GM21390 (cell line): ENCODE results near the gene GCAT.

Experiments used
- ATAC-seq: cut with Tn5 transposase; IDR thresholded peaks from one replicate; pipeline ENCODE4 v1.9.1; 2021; ENCODE audit not compliant: unreplicated experiment

Gene GCAT

DNA sequence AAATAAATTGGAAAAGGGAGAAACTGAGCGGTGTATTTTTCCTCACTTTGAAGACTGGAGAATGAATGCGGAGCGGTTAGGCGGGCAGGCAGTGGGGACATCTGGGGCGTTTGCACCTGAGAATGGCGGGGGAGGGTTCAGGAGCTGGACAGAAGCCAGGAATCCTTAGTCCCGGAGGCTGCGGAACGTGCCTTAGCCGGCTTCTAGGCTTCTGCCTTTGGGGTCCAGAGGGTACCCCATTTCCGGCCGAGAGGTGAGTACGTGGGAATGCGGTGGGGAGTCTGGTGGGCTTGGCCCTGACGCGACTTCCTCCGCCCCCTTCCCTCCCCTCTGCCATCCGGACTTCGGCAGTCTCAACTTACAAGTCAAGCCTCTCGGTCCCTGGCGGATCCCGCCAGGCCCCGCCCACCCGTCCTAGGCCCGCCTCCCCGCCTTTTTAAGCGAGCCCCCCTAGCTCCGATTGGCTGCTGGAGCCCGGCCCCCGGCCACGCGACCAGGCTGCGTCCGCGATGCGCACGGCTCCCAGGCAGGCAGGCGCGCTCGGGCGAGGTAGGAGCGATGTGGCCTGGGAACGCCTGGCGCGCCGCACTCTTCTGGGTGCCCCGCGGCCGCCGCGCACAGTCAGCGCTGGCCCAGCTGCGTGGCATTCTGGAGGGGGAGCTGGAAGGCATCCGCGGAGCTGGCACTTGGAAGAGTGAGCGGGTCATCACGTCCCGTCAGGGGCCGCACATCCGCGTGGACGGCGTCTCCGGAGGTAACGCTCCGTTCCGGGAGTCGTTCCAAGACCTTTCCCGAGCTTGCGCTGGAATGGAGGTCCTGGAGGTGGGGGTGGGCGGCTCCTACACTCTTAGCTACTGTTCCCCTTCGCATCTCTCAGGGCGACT, at the start of gene GCAT:
Gene GCAT (plus strand): TSS at position 525 of the 884 bp plus-strand sequence. CDS start 34 bp downstream, at position 559.
- peak; percentile 78 for ATAC-seq

DNA sequence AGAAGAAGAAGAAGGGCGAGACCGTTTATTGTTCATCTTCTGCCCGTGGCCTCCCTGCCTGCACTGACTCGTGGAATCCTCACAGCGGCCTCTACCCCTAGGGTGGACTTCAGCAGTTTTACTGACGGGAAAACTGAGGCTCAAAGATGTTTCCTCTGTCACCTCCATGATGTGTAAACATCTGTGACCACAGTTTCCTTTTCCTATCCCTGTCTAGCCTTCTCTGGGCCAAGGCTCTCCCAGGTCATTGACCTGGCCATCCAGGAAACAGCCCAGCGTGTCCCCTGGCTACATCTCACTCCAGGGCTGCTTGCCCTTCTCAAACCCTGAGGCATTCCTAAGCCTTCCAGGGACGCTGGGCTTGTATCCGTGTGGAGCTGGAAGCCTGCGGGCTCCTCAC, 49.0 kb upstream of the GCAT start:
- ATAC-seq = no peak

DNA sequence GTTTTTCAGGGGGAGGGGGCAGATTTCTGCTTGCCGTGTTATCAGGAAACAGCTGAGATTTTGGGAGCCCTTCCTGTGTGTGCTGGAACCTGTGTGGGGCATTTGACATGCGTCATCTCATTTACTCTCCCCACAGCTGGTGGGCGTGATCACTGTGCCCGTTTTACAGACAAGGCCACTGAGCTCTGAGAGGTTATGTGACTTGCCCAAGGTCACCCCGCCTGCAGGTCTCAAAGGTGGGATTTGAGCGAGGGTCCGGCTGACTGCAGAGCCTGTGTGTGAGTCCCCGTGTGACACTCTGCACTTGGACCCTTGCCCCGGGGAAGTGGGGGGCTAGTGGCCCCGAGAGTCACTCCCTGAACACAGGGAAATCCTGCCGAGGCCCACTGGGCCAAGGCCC, 48.5 kb upstream of the GCAT start:
- no peak for ATAC-seq

DNA sequence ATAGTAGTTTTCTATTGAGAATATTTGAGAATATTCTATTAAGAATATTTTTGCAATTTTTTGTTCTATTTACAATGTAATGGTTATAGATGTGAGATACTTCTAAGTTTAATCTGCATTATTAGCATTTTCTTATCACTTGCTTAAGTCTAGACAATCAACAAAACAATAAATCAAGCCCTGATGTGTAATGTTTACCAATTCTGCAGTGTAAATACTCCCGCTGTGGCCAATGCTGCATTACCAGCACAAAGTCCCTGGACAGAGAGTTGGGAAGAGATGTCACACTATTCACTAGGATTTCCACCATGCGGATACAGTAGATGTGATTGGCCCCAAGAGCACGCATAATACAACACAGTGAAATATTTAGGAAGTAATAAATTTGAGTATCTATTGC, 47.6 kb upstream of the GCAT start:
- ATAC-seq = no peak

DNA sequence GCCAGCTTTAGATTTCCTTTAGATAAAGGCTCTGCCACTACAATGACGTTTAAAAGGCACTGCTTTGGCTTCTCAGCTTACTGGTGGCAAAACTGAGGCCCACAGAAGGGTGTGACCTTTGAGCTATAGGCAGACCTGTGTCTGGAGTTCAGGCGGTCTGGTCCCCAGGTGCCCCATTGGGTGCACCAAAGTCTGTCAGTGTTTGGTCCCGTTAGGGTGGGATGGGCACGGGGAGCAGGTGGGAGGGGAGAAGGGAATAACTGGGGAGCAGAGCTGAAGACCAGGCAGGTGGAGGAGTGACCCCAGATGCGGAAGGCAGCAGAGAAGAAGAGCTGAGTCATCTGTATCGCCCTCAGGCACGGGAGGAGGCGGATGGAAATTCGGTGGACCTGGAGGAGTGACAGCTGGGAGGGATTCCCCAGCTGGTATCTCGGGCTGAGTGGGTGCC, 45.3 kb upstream of the GCAT start:
- no peak for ATAC-seq

DNA sequence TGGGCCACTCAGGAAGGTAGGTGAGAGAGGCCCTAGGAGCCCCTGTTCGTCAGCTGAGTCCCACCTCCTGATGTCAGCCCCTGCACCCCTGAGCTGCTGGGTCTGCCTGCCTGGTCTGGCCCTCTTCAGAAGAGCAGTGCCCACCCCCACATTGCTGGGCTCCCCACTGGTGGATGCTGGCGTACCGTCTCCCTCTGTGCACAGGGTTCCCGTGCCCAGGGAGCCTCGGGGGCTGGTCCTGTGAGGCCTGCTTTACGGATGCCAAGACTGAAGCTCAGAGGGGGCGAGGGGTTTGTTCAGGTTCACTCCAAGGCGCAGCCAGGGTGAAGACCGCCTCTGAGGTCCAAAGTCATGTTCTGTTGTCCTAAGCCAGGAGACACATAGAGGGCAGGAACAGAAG, 44.7 kb upstream of the GCAT start:
- ATAC-seq = no peak

DNA sequence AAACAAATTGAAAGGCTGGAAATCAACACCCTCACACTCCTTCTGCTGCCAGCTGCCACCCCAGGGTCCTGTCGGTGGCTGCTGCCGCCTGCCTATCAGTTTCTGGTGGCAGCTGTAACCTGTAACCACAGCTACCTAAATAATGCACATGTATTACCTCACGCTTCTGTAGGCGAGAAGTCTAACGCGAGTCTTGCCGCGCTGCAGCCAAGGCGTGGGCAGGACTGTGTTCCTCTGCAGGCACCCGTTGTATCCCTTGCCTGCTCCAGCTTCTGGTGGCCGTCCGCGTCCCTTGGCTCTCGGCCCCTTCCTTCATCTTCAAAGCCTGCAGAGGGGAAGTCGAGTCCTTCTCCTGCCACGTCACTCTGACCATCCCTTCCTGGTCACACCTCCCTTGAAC, 44.1 kb upstream of the GCAT start:
- ATAC-seq = no peak

DNA sequence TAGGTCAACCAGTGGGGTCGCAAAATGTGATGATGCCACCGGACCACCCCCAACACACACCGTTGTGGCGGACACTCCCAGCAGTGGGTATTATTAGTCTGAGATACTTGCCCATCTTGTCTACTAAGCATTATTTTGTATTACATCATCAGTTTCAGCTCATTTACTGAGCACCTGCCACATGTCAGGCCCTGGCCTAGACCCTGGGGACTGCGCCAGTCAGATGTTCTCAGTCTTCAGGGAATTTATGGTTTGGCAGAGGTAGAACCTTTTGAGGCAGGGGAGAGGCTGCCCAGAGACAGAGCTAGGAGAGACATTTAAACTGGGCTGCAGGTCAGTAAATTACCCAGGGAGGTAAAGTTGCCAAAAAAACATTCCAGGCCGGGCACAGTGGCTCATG, 43.1 kb upstream of the GCAT start:
- no peak for ATAC-seq

DNA sequence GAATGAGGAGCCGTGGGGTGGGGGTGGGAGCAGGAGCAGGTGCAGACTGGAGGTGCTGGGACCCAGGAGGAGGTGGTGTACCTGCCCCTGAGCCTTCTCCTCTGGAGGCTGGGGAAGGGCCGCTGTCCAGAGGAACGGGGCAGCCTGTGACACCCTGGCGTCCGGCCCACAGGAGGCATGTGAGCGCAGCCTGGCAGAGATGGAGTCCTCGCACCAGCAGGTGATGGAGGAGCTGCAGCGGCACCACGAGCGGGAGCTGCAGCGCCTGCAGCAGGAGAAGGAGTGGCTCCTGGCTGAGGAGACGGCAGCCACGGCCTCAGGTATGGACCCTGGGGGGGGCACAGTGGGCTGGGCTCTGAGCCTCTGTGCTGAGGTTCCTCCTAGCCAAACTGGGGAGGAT, 42.2 kb upstream of the GCAT start:
- no peak for ATAC-seq

DNA sequence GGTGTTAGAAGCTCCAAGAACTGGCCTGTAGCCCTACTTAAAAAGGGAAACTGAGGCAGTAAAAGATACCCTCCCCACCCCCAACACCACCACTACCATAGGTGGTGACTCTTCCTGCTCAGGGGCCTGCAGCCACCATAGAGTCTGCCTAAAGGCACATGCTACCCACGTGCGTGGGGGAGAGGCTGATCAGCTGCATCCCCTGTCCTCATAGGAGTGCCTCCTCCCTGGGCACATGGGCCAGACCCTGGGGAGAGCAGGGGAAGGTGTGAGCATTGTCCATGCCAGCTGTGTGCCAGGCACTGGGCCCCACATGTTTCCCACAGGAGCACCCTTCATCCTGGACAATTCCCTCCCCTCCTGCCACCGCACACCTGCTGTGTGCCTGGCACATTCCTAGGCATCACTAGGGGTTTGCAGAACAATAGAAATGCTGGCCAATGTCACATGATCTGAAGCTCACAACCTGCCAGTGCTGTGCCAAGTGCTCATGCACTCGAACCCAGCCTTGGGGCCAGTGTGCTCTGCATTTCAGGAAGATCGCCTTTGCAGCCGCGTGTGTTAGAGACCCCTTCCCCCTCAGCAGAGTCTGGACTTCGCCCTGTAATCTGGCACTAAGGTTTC, 41.7 kb upstream of the GCAT start:
- ATAC-seq = no peak

DNA sequence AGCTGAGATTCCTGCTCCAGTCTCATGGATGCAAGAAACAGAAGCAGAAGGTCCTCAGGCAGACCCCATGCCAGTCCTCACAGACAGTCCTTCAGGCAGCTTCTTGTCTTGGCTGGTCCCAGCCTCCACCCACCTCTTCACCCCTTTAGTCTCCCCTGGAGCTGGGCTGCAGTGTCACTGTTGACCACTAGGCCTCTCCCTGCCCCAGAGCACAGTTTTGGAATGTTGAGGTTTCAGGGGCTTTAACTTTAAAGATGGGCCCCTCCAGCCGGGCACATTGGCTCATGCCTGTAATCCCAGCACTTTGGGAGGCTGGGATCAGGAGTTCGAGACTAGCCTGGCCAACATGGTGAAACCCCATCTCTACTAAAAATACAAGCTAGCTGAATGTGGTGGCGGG, 39.5 kb upstream of the GCAT start:
- no peak for ATAC-seq

DNA sequence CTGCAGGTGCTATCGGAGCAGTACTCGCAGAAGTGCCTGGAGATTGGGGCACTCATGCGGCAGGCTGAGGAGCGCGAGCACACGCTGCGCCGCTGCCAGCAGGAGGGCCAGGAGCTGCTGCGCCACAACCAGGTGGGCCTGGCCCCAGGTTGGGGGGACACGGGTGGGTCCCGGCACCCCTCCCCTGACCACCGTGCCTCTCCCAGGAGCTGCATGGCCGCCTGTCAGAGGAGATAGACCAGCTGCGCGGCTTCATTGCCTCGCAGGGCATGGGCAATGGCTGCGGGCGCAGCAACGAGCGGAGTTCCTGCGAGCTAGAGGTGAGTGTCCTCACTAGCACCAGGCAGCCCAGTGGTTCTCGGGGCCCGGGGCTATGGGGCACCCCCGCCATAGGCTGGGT, 38.7 kb upstream of the GCAT start:
- ATAC-seq = no peak

DNA sequence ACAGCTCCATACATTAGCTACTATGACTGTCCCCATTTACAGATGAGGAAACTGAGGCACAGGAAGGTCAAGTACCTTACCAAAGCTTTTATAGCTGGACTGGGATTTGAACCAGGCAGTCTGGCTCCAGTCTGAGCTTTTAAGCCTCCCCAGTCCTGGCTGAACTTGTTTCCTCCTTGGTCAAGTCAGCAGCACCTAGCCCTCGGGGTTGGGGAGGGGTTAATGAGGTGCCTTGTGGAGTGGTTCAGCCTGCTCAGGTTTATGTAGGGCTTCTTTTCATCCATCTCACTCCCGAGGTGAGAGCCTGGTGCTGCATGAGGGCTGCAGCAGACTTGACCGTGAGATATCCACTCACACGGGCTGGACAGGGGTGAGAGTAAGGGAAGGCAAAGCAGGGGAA, 36.7 kb upstream of the GCAT start:
- ATAC-seq = no peak

DNA sequence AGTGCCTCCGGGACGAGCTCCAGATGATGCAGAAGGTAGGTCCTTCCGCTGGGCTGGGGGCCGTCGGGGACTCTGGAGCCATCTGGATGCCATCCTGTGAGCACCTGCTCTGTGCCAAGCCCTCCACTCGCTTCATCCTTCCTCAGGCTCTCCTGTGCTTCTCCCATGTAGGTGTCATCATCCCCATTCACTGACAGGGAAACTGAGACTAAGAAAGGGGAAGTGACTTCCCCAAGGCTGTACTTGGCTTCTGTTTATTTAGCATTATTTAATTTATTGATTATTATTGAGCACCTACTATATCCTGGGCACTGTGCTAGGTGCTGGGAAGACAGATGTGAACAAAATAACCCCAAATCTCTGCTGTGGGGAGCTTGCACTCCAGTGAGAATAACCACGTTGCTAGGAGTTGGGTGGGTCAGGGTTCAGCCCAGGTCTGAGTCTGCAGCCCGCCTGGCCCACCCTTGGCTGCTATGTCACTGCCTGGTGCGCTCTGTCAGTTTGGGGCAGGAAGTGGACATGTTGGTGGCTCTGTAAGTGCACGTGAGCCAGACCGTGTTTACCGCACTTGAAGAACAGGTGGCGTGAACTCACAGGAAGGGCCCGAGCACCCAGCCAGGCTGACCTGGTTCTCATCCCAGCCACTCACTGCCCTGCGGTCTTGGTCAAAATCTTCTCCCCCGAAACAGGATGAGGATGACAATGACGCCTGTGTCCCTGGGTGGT, 35.9 kb upstream of the GCAT start:
- no peak for ATAC-seq

DNA sequence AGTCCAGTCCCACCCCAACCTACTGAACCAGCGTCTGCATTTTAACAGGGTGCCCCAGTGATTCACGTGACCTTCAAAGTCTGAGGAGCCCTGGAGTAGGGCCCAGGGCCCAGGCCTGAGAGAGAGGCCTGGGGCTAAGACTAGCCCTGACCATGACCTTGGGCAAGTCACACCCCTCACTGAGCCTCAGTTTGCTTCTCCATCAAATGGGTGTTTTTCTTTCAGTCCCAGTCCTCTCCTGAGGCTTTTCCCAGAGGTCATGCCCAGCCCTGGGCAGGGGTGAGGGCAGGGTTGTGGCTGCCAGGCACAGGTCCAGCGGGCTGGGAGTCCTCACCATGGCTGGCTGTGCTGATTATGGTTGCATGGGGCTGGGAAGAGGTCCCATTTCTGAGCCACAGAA, 33.0 kb upstream of the GCAT start:
- no peak for ATAC-seq

DNA sequence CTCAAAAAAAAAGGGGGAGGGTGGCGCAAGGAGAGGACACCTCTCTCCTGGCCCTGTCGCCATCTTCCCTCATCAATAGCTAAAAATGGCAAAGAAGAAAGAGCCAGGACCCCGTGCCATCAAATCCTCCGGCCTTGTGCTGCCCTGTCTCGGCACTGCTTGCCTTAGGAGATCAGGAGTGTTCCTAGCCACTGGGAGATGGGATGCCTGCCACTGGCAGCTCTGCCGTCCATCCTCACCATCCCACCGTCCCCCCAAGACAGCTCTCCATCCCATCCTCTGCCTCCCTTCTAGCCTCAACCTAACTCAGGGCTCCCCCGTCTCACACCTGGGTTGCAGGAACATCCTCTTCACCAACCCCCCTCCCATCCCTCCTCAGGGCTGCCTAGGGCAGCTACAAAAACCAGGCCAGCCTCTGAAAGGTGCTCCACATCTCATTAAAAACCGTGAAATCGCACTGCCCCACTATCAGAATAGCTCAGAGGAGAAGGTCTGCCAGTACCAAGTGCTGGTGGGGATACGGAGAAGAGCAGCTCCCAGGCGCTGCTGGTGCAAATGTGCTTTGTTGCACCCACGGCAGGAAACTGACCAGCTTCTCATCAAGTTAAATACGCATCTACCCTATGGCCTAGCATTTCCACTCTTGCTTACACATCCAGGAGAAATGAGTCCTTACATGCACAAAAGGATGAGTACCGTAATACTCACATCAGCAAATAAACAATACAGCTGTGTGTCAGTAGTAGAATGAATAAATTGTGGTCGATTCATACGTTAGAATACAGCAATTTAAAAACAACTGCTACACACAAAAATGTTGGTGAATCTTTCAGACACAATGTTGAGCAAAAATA, 31.7 kb upstream of the GCAT start:
- no peak for ATAC-seq

DNA sequence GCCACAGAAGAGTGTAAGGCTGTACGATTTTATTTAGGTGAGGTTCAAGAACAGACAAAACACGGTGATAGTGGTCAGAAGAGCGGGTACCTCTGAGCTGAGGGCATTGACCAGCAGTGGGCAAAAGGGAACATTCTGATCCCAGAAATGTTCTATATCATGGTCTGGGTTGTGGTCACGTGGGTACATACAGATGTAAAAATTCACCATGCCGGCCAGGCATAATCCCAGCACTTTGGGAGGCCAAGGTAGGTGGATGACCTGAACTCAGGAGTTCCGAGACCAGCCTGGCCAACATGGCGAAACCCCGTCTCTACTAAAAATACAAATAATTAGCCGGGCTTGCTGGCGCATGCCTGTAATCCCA, 31.1 kb upstream of the GCAT start:
- no peak for ATAC-seq

DNA sequence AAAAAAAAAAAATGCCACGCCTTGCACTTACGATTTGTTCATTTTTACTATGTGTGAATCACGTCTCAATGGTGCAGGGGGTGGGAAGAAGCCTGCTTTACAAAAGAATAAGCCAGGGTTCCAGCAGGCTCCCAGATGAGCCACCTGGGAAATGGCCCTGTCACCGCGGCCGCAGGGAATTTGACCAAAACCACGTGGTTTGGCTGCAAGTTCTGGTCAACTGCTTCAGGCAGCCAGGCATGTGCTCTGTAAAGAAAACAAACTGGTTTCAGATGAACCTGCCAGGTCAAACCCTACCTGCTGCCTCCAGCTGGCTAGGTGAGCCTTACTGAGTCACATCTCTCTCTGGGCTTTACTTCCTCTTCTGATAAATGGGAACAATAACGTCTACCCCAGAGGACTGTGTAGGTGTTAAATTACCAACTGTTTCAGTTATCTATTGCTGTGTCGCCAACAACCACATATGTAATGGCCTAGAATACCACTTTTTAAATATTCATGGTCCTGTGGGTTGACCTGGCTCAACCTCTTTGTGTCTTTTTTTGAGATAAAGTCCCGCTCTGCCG, 30.5 kb upstream of the GCAT start:
- ATAC-seq = no peak

DNA sequence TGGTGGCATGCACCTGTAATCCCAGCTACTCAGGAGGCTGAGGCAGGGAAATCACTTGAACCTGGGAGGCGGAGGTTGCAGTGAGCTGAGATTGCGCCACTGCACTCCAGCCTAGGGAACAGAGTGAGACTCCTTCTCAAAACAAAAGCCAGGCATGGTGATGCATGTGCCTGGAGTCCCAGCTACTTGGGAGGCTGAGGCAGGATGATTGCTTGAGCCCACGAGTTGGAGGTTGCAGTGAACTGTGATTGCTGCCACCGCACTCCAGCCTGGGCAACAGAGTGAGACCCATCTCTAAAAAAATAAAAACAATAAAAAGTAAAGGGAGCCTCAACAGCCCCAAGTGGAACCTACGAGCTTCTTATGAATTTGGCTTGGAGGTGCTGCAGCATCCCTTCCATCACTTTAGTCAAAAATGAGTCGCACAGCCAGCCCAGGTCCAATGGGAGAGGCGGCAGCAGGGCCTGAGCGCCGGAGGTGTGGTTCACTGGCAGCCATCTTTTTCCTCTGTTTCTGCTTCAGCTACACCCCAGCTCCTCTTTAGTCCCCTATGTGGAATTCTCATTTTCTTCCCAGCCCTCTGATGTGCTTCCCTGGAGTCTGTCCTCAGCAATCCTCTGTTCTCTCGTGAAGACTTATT, 29.2 kb upstream of the GCAT start:
- ATAC-seq = no peak

DNA sequence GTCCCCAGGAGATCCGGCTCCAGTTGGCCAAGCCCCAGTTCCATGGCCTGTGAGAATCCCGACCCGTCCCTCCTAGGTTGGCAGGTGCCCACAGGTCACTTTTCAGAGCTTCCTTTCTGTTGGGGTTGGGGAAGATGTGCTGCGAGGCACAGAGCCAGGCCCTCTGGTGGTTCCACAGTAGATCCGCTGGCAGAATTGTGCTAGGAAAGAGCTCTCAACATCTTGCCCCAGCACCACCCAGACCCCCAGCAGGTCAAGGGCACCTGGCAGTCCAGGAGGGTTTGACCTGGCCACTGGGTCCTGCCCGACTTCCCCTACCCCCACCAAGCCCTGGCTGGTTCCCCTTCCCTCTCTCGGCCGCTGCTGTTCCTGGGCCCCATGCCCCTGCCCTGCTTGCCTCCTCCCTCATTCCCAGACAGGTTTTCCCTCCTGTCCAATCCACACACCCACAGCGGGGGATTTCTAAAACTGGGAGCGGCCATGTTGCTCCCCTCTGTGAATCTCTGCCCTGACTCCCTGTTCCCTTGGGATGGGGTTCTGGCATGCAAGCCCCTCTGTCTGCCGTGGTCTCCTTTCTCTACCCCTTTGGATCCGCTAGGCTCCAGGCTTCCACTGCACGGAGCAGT, 26.2 kb upstream of the GCAT start:
- ATAC-seq = no peak
